CD4-positive, alpha-beta T cell treated with Interferon alpha-2 for 1 hour (primary cell): ENCODE results near the gene MYBL2.

Experiments used
- DNase-seq, 2 donors: peaks; one replicate each; pipeline ENCODE4 v3.0.0-alpha.2; 2020 to 2022

The MYBL2 gene

DNA sequence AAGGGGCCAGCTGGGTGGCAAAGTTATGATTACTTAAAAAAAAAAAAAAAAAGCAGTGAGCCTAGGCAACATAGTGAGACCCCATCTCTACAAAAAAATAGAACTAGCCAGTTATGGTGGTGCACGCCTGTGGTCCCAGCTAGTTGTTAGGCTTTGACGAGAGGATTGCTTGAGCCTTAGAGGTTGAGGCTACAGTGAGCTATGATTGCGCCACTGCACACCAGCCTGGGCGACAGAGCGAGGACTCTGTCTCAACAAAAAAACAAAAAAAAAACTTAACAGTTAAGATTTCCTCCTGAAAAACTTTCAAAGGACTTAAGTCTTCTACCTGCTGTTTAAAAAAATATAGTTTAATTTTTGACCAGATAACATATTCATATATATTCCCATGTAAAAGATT is 57.5 kb downstream of the MYBL2 start:
- no peak for DNase-seq

DNA sequence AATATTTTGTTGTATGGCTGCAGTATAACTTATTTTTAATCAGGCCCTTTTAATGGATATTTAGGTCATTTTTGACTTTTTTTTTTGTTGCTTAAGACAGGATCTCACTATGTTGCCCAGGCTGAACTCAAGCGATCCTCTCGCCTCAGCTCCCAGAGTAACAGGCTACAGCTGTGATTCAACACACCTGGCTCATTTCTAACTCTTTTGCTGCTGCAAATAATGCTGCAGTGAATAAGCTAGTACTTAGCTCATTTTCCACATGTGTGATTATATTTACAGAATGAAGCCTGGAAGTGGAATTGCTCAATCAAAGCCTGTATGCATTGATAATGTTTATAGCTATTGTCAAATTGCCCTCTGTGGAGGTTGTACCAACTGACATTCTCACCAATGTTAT is 58.8 kb downstream of the MYBL2 start:
- no peak for DNase-seq

DNA sequence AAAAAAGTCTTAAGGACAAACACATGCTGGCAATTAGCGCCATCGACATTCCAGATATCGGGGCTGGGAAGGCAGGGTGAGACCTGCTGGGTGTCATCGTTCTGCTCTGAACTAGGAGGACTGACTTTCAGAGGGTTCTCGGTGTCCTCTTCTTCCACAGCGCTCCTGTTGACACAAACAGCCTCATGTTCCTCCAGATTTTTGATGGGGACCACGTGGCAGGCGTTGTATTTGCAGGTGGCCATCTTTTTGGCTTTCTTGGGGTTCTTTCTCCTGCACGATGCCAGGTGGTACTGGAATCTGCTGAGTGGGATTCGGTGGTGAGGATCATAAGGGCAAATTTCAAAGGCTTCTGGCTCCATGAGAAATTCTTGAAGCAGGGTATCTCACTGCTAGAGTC is 59.4 kb downstream of the MYBL2 start:
- no peak for DNase-seq

DNA sequence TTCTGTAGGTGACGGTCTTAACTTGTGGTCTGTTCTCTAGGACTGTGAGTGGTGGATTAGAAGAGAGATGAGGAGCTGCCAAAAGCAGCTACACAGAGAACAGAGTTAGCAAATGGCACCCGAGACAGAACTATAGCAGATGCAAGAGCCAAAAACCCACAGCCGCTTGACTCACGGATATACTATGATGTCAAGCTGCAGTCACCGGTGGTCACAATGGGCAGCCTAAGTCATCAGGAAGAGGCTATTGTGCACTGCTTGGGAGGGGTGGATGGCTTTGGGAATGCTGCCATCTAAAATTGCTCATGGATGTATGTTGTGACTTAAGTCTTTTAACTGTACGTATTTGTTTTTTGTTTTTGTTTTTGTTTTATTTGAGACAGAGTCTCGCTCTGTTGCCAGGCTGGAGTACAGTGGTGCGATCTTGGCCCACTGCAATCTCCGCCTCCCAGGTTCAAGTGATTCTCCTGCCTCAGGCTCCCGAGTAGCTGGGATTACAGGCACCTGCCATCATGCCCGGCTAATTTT is 60.0 kb downstream of the MYBL2 start, which contains the start of gene GTSF1L:
Gene GTSF1L (minus strand): TSS at position 192 of the 528 bp plus-strand sequence. CDS start 308 bp downstream, outside the sequence.
- DNase-seq = no peak

DNA sequence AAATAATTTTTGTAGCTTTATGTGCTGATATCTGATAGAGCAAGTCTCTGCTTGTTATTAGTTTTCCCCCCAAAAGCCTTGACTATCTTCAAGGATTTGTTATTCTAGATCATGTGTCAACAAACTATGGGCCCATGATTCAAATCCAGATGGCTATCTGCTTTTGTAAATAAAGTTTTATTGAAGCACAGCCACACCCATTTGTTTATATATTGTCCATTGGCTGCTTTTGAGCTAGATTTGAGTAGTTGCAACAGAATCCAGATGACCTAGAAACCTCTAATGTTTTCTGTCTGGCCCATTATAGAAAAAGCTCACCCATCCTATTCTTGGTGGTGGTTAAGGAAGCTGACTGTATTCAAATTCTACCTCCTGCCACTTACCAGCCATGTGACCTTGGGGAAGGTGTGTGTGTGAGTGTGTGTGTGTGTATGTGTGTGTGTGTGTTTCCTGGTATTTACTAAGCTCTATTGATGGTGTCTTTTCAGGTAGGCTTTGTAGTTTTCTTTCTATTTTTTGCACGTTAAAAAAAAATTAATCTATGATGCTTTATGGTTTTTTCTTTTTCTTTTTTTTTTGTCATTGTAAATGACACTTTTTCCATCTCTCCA is 61.2 kb downstream of the MYBL2 start:
- peak; percentile 56 to 66 for DNase-seq

DNA sequence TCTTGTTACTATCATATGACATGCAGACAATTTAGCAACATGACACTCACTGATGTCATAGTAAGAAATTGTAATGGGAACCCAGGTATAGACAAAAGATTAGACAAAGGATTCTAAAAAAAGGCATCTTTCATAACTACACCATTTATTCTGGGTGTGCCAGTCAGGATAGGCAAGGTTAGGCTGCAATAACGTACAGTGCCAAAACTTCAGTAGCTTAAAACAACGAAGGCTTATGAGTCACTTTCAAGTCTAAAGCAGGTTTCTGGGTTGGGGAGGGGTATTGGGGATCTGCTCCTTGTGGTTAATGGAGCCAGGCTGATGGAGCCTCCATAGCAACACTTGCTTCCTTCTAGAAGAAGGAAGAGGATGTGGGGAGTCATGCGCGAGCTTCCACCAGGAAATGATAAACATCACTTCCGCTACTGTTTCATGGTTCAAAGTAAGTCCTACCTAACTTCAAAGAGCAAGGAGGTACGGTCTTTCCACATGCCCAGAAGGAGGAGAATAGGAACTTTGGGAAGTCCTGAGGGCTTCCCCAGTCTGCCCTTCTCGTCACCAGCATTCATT is 61.9 kb downstream of the MYBL2 start:
- no peak for DNase-seq

DNA sequence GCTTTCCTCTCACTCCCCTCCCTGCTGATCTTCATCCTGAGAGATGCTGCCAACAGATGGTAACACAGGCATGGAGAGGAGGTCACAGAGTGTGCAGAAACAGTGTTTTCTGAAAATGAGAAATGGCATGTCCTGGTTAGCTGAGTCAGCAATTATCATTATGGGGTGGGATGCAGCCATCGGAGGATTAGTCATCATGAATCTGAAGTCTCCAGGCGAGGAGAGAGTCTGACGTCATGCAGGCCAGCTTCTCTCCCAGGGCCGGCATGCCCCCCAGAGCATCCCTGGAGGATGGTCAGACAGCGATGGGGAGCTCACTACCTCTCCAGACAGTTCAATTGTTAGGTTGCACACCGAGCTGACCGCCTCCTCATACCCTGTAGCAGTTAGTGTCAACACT is 64.6 kb downstream of the MYBL2 start:
- no peak for DNase-seq

DNA sequence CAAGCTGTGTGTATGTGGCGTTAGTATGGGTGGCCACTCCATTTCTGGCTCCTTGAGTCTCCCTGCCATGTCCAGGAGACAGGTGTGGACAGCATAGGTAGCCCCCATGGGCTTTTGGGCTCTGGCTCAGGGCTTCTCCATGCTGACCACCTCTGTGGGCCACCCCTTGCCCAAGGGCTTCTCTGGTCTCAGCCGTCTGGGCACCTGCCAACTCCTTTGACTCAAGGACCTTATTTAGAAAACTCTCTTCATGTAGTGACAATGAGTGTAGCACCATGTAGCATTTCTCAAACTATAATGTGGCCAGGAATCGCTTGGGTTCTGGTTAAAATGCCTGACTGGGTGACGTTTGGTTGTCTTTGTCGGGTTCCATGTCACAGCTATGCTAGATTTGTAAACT is 65.0 kb downstream of the MYBL2 start:
- no peak for DNase-seq

DNA sequence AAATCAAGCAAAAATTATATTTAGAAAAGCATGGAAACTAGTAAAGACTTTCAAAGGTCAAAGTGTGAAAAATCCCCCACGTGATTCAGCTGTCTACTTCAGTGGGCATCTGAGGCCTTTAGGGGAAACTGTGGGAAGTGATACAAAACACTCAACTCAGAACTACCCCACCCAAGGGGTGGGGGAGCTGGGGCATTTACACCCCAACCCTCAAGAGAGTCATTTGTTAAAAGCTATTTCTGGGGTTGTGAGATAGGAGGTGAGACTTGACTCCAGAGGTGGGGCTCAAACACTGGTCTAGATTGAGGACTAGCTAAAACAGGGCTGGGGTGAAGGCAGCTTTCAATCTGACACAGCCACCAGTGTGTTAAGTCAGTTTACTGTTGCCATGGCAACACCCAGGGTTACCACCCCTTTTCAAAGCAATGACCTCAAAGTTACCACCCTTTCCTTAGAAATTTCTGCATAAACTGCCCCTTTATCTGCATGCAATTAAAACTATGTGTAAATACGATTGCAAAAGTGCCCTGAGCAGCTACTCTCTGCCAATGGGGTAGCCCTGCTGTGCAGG is 69.8 kb downstream of the MYBL2 start:
- DNase-seq = peak; percentile 35

DNA sequence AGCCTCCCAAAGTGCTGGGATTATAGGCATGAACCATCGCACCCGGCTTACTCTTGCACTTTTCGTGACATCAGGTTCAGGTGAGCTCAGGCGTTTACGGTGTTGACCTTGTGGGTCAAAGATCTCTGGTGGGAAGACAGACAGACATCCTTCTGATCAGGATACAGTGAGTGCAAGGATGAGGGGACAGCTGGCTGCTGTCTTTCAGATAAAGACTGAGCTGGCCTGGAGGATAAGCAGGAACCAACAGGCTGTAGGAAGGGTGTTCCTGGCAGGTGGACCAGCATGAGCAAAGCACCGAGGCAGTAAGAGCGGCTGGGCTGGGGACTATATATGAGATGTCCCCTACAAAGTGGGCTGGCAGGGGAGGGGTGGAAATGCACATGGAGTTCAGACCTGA is 71.0 kb downstream of the MYBL2 start:
- DNase-seq = no peak

DNA sequence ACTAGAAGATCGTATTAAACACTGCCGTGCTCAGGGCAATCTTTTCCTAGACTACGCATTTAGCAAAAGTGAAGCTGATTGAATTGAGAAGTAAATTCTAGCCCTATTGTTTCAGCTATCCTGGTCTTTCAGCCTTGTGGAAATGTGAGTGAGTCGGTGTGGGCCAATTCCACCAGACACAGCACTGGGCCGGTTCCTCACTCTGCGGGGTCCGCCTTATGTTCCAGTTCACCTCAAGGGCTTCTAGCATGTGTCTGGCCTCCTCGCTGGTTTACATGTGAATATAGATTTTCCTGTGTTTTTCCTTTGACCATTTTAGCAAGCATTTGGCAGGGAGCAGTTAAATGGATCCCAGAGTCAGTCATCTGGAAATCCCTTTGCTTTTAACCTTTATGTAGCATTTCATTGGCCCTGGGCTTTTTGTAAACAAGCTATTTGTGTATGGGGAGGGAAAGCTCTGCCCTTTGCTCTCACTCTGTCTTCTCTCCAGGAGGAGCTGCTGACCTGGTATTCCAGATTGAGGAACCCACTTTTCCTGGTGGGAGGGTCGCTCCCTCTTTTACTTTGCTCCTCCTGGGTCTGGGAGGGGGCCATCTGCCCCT is 72.3 kb downstream of the MYBL2 start:
- no peak for DNase-seq

DNA sequence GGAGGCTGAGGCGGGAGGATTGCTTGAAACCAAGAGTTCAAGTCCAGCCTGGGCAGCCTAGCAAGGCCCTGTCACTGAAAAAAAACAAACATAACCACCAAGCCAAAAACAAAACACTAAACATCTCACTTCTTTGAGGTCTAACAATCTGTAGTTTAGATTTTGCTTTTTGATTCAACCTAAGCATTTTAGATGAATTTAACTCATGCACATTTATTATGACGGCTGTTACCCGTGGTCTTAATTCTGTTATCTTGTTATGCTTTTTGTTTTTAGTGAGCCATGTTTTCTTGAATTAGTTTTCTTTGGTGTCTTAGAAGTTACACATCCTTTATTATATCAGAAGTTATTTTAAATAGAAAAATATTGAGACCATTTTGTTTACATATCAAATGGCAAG is 73.7 kb downstream of the MYBL2 start:
- DNase-seq = no peak

DNA sequence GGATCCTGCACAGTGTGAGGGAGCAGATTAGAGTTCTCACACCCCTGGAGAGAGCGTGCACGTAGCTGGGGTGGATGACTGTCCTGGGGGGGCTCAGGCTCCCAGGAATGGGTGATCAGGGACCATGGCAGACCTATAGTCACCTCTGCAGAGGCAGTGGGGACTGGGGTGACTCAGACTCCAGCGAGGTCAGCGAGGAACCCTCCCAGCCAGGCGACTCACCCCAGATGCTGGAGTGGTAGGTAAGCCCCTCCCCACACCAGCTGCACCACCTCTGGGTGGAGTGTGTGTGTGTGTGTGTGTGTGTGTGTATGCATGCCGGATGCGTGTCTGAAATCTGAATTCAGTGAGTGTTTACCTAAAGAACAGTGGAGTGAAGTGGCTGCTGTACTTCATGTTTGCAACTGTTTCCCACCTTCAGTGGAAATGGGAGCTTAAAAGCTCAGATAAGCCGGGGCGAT is 77.3 kb downstream of the MYBL2 start:
- DNase-seq = no peak

DNA sequence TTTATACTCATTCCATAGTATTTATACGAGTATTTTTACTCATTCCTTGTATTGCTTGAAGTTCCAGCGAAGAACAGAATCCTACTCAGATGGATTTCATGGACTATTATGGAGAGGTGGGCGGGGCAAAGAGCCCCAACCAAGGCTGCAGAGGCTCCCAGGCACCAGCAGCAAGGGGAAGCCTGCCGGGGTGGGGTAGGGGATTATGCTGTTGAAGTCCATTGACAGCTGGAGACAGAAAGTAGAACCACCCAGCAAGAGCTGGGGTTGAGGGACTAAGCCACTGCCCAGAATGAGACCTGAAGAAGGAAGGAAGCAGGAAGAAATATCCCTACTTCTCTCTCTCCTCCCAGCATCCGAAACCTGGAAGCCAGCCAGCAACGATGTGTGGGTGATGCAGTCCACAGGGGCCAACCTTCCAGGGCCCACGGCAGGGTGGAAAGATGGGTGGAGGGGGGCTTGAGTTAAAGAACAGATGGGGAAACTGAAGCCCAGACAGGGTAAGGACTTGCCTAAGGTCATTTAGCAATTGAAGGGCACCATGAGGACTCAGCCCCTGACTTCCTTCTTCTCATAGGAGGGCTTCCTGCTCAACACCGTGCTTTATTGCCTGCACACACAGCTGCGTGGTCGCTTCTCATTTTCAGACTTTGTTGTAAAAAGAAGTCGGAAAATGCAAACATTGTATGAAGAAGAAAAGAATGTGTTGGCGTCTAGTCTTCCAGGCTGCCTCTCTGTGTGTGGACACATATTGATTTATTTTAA is 78.2 kb downstream of the MYBL2 start:
- no peak for DNase-seq

DNA sequence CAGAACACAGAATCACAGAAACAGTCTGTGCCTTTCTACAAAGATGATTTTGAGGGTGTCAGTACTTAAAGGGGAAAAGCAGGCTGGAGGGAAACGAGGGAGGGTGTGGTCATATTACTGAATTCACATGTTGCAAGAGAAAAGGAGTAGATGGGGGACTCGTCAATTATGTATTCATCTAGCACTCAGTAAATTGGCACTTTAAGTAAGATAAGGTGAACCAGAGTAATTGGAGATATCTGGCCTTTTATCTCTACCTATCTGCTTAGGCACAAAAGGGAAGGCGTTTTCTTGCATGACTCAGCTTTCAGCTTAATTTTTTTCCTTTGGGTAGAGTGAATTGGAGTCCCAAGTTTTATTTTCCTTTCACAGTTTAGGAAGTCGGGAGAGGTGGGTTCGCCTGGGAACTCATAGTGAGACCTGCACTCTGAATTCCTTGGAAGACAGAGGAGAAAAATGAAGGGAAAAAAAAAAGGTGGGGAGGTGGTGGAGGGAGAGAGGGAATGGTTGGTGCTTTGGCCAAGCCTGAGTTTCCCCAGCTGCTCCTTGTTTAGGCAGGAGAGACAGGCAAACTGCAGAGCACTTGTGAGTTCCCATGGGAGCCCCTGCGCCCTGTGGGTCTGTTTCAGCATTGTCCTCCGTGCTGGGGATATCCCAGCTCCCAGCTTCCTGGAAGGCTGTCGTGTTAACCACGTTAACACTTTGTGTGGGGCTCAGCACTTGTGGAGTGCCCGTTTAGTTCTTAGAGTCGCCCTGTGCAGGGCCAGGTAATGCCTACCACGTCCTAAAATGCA is 79.6 kb downstream of the MYBL2 start:
- no peak for DNase-seq

DNA sequence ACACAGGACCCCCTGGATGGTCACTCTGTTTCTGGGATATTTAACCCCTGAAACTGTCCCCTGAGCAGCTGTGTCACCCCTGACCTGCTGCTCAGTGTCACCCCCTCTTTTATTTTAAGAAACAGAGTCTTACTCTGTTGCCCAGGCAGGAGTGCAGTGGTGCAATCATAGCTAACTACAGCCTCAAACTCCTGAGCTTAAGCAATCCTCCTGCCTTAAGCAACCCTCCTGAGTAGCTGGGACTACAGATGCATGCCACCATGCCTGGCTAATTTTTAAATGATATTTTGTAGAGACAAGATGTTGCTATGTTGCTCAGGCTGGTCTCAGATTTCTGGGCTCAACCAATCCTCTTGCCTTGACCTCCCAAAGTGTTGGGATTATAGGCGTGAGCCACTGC is 81.4 kb downstream of the MYBL2 start:
- no peak for DNase-seq

DNA sequence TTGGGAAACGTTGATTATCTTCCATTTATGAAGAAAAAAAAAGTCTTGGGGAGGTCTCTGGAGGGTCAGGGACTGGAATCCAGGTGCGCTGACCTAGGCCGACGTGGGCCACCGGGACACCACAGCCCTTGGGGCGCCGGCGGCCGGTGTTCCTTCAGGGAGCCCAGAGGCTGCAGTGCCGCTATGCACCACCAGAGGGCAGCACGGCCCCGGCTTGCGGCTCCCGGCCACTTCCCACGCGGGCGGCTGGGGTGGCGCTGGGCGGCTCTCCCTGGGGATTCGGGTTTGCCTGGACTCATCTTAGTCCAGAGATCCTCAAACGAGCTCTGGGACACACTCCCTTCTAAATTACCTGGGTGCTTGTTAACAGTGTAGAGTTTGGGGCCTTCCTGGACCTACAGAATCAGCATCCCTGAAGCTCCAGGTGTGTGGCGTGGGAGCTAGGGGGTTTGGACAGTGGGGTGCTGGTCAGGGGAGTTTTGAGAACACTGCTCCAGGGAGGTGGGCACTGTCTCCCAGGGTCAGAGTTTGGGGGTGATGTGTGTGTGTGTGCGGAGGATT is 82.9 kb downstream of the MYBL2 start:
- DNase-seq = peak; percentile 62 to 76

DNA sequence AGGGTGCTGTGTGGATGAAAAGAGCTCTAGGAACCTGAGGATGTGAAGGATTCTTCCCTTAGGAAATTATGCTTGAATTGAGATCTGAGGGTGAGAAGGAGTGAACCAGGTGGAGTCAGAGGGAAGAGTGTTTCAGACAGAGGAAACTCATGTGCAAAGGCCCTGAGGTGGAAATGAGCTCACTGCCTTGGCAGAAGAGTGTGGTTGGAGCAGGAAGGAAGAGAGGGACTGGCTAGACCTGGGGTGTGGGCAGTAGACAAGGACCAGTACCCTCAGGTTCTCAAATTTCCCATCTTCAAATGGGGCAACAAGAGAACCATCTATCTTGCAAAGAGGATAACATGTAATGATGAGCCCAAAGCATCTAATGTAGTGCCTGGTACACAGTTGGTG is 83.9 kb downstream of the MYBL2 start:
- DNase-seq = no peak

DNA sequence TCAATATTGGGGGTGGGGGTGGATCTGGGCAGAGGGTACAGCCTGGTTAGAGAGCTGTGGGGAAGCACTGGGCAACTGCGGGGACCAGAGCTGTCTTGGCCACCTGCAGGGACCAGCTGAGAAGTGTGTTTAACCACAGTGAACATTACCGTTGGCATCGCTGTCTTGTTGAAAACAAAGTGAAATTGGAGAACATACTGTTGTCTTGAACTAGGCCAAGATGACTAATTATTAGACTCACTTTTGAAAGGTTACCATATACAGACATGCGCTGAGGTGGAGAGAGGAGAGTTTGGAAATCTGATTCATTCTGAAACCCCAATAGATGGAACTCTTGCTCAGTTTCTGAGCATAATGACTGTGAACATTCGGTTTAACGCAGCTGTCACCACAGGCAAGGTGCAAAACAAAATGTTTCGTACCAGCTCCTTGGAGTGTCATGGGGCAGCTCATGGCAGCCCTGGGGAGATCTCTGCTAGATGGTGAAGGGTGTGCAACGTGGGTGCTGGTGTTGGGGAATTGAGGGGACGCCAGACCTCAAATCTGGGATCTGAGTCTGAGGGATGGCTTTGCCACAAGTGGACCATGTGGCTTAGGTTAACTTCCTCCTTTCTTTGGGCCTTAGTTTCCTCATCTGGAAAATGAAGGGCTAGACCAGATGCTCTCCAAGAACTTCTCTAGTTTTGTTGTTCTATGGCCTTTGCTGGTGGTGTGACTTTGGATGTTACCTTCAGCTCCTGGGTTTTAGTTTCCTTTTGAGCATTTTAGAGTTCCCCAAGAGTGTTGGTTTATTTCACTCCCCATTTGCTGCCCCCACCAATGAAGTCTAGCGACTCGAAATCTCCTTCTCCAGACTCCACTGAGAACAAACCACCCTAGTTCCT is 84.5 kb downstream of the MYBL2 start:
- DNase-seq = peak in 1 of 2 donors; percentile 18

DNA sequence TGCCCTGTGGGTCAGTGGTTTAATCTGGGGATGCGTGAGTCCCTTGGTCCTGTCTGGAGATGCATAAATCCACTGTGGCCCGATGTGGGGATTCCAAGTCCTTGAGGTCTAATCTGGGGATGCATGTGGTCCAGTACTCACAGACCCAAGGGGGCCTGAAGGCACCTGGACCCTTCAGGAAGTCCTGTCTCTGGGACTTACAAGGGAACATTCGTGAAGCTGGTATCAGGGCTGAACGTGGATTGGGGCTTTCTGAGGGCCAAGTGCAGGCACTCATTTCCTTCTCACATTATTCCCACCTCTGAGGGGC is 85.1 kb downstream of the MYBL2 start:
- no peak for DNase-seq
